ENCODE data around the gene MICU1. TPM values are rescaled to one million over a fixed set of nuclear protein-coding genes. Genes with fewer than 3 reads are reported as not detected.
"Not testable (repeated sequence)": the region's sequence is repeated elsewhere in the genome, so short reads cannot be mapped to it uniquely, and the experiment has no call there.

Gene MICU1
- polyA plus RNA-seq, 1 experiment: 61.7 TPM

- no peak overlapping the region for H3K27ac ChIP-seq (ENCODE audit: low read depth, low read length)
- no peaks in the 10 kb centered on the region for H3K27me3 ChIP-seq (ENCODE audit: control insufficient read depth, insufficient read depth, low read length)
- H3K9me3 ChIP-seq (ENCODE audit: control insufficient read depth, insufficient read depth, low read length): no peaks in the 10 kb centered on the region
- ChIA-PET POLR2A (no interaction called here), CTCF (interaction anchor here (1.3 kb wide), 1 partner anchor 374 kb away, joined by 4 read pairs; no protein-coding TSS in a partner anchor)
- H3K4me3 ChIP-seq (ENCODE audit: low read depth, low read length): no peak overlapping the region
- TF ChIP-seq, protein P1, sequence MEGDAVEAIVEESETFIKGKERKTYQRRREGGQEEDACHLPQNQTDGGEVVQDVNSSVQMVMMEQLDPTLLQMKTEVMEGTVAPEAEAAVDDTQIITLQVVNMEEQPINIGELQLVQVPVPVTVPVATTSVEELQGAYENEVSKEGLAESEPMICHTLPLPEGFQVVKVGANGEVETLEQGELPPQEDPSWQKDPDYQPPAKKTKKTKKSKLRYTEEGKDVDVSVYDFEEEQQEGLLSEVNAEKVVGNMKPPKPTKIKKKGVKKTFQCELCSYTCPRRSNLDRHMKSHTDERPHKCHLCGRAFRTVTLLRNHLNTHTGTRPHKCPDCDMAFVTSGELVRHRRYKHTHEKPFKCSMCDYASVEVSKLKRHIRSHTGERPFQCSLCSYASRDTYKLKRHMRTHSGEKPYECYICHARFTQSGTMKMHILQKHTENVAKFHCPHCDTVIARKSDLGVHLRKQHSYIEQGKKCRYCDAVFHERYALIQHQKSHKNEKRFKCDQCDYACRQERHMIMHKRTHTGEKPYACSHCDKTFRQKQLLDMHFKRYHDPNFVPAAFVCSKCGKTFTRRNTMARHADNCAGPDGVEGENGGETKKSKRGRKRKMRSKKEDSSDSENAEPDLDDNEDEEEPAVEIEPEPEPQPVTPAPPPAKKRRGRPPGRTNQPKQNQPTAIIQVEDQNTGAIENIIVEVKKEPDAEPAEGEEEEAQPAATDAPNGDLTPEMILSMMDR (IDR thresholded peaks at IDR 0.05; ENCODE audit: low read depth, low read length): no peak
- DNase-seq (ENCODE audit: low read depth, low spot score): no peak
Measured at GRCh38 chr10:72460284-72460876, 165.5 kb downstream of the MICU1 start.

DNA sequence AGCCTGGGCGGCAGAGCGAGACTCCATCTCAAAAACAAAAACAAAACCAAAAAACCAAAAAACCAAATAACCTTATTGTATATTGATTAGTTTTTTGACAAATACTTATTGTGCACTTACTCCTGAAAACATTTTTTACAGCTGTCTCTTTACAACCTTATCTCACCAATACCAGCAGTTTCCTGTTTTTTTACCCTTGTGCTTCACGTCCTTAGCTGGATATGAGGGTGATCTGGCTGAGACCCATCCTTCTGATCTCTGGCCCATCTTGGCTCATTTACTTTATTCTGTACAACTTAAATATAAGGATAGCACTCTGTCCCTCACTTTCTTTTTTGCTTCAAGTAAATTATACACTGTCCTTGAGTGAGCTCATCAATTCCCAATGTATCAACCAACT lies 166.6 kb downstream of the MICU1 start:
- Histone ChIP-seq H3K27ac (ENCODE audit: low read depth, low read length) (no peak overlapping the region), H3K9me3 (ENCODE audit: control insufficient read depth, insufficient read depth, low read length) (no peaks in the 10 kb centered on the region), H3K4me3 (ENCODE audit: low read depth, low read length) (no peak overlapping the region), H3K27me3 (ENCODE audit: control insufficient read depth, insufficient read depth, low read length) (no peaks in the 10 kb centered on the region)
- ChIA-PET POLR2A (interaction anchor here (0.7 kb wide), 1 partner anchor 89 kb away, joined by 3 read pairs; no protein-coding TSS in a partner anchor), CTCF (interaction anchor here (0.9 to 1.3 kb wide), 2 partner anchors 12 to 375 kb away, joined by 4 to 5 read pairs; no protein-coding TSS in a partner anchor)
- no peak for DNase-seq (ENCODE audit: low read depth, low spot score)
- TF ChIP-seq, protein P1 (IDR thresholded peaks at IDR 0.05; ENCODE audit: low read depth, low read length): no peak

DNA sequence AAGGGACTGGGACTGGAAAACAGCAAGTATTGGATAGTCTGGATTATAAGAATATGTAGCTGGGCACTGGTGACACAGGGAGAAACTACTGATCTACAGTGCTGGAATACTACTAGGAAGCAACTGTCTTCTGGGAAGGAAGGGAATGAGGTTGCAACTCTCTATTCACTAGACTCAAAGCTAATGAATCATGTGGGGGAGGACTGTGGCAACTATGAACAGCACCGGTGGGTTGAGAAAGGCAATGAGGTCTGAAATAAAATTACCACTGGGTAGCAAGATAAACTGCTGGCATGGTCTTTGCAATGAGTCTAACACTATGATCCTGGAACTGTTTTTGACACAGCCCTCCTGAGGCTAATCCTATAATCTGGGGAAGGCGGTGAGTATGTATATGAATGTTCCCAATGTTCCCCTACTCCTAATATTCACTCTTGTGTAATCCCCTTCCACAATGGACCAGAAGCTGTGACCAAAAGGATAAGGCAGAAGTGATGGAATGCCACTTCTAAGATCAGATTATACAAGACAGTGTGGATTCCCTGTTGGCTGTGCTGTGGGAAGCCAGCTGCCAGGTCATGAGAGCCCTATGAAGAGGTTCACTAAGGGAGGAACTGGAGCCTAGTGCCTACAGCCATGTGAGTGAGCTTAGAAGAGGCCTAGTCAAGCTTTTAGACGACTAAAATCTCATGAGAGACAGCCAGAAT lies 169.8 kb downstream of the MICU1 start:
- TF ChIP-seq, protein P1 (IDR thresholded peaks at IDR 0.05; ENCODE audit: low read depth, low read length): no peak
- no peak overlapping the region for H3K27ac ChIP-seq (ENCODE audit: low read depth, low read length)
- no peak for DNase-seq (ENCODE audit: low read depth, low spot score)
- CTCF ChIA-PET: no interaction called here
- POLR2A ChIA-PET: no interaction called here
- no peak overlapping the region for H3K4me3 ChIP-seq (ENCODE audit: low read depth, low read length)
- no peaks in the 10 kb centered on the region for H3K9me3 ChIP-seq (ENCODE audit: control insufficient read depth, insufficient read depth, low read length)
- H3K27me3 ChIP-seq (ENCODE audit: control insufficient read depth, insufficient read depth, low read length): no peaks in the 10 kb centered on the region

GRCh38 chr10:72449941-72450441 lies 175.9 kb downstream of the MICU1 start:
- DNase-seq (ENCODE audit: low read depth, low spot score): no peak
- Histone ChIP-seq H3K4me3 (ENCODE audit: low read depth, low read length) (no peak overlapping the region), H3K27me3 (ENCODE audit: control insufficient read depth, insufficient read depth, low read length) (no peaks in the 10 kb centered on the region), H3K27ac (ENCODE audit: low read depth, low read length) (no peak overlapping the region), H3K9me3 (ENCODE audit: control insufficient read depth, insufficient read depth, low read length) (no peaks in the 10 kb centered on the region)
- CTCF ChIA-PET: no interaction called here
- POLR2A ChIA-PET: no interaction called here
- TF ChIP-seq, protein P1 (IDR thresholded peaks at IDR 0.05; ENCODE audit: low read depth, low read length): no peak

- CTCF ChIA-PET: no interaction called here
- Histone ChIP-seq H3K27ac (ENCODE audit: low read depth, low read length) (no peak overlapping the region), H3K4me3 (ENCODE audit: low read depth, low read length) (no peak overlapping the region), H3K9me3 (ENCODE audit: control insufficient read depth, insufficient read depth, low read length) (no peaks in the 10 kb centered on the region), H3K27me3 (ENCODE audit: control insufficient read depth, insufficient read depth, low read length) (no peaks in the 10 kb centered on the region)
- DNase-seq (ENCODE audit: low read depth, low spot score): no peak
- POLR2A ChIA-PET: no interaction called here
- TF ChIP-seq, protein P1 (IDR thresholded peaks at IDR 0.05; ENCODE audit: low read depth, low read length): no peak
Measured at GRCh38 chr10:72445851-72446250, 180.0 kb downstream of the MICU1 start.

DNA sequence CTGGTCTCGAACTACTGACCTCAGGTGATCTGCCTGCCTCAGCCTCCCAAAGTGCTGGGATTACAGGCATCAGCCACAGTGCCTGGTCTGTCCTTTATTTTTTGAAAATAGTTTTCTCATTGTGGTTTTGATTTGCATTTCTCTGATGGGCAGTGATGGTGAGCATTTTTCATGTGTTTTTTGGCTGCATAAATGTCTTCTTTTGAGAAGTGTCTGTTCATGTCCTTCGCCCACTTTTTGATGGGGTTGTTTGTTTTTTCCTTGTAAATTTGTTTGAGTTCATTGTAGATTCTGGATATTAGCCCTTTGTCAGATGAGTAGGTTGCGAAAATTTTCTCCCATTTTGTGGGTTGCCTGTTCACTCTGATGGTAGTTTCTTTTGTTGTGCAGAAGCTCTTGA lies 182.9 kb downstream of the MICU1 start:
- H3K27ac ChIP-seq (ENCODE audit: low read depth, low read length); H3K4me3 ChIP-seq (ENCODE audit: low read depth, low read length); H3K27me3 ChIP-seq (ENCODE audit: control insufficient read depth, insufficient read depth, low read length); CTCF ChIA-PET; POLR2A ChIA-PET; DNase-seq (ENCODE audit: low read depth, low spot score); H3K9me3 ChIP-seq (ENCODE audit: control insufficient read depth, insufficient read depth, low read length): not testable (repeated sequence)
